CD4-positive, alpha-beta T cell treated with Interleukin-21 for 1 hour (primary cell): ENCODE data around the gene SUGT1.
"Not testable (repeated sequence)": the region's sequence is repeated elsewhere in the genome, so short reads cannot be mapped to it uniquely, and the experiment has no call there.

Experiments used
- DNase-seq: peaks from one replicate; pipeline ENCODE4 v3.0.0-alpha.2; 2020

SUGT1 gene

GRCh38 chr13:52652196-52652979 lies at the start of gene SUGT1:
TSS of gene SUGT1 (plus strand) at chr13:52652836. CDS start at chr13:52652921, 85 bp downstream.
- peak; percentile 94 for DNase-seq

GRCh38 chr13:52603316-52603715 lies 49.3 kb upstream of the SUGT1 start:
- not testable (repeated sequence) for DNase-seq

- not testable (repeated sequence) for DNase-seq
Measured at GRCh38 chr13:52606126-52606525, 46.5 kb upstream of the SUGT1 start.

GRCh38 chr13:52606795-52607194 lies 45.8 kb upstream of the SUGT1 start:
- DNase-seq = not testable (repeated sequence)

DNA sequence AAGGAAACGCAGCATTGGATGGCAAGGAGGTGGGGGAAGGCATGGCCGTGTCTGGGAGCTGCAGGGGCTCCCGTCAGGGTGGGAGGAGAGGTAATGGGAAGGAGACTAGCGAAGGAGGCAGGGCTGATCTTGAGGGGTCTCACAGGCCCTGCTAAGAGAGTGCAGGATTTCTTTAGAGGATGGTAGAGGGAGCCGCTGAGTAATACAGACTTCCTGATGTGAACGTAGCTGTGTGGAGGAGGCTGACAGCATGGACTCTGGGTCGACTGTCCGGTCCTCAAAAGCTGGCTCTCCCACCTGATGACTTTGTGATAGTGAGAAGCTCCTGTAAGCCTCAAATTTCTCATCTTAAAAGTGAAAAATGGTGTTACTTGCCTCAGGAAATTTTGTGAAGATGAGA lies 44.5 kb upstream of the SUGT1 start:
- not testable (repeated sequence) for DNase-seq

GRCh38 chr13:52609013-52609606 lies 43.5 kb upstream of the SUGT1 start:
- peak; percentile 57 for DNase-seq

DNA sequence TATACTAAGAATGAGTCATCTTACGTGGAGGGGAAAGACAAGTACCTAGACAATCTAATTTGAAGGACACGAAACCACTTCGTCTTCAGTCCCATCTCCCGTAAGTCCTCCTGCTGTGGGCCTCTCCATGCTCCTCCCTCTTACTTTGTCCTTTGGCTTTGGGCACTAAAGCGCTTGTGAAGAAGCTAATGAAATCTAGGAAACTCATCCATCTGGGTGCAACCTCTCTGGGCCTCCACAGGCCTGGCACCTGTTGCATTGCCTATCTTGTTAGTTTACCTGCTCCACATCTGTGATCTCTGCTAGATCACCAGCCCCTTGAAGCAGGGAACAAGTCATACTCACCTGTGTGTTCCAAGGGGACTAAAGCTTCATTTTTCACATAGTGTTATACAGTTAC lies 42.5 kb upstream of the SUGT1 start:
- not testable (repeated sequence) for DNase-seq

GRCh38 chr13:52615134-52615801 lies 37.4 kb upstream of the SUGT1 start:
- no peak for DNase-seq

DNA sequence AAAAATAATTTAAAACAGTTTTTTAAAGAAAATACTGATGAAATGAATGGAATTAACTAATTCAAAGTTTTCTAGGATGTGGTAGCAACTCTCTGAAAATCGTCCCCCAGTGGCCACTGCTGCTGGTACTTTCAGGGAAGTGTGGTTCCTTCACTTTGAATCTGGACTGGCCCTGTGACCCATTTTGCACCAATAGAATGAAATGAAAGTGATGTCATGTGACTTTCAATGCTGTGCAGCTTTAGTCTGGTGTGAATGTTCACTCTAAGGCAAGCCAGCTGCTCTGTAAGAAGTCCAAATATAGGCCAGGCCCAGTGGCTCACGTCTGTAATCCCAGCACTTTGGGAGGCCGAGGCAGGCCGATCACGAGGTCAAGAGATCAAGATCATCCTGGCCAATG lies 36.8 kb upstream of the SUGT1 start:
- peak; percentile 17 for DNase-seq

GRCh38 chr13:52617070-52618060 lies 35.3 kb upstream of the SUGT1 start:
- DNase-seq = peak; percentile 84

- not testable (repeated sequence) for DNase-seq
Measured at GRCh38 chr13:52631083-52631690, 21.4 kb upstream of the SUGT1 start.

DNA sequence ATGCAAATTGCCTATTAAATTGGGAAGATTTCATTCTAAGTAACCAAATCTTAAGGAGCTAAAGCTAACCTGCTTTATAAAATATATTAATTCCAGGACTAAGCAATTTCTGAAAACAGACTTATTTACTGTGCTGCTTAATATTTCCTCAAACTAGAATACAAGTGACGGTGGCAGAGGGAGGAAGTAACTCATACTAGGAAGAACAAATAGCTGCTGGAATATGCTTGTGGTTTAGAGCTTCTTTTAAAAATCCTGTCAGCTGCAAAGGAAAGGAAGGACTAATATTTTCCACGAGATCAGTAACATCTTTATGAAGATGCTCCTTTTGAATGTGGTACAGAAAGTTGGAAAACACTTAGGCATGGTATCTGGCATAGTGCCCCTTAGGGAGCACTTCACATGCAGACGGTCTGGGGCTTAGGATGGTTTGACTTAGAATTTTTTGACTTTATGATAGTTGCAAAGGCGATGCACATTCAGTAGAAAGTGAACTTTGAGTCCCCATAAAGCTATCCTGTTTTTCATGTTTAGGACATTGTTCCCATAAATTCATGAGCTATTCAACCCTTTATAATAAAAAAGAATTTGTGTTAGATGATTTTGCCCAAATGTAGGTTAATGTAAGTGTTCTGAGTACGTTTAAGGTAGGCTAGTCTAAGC lies 13.8 kb upstream of the SUGT1 start:
- DNase-seq = no peak

- no peak for DNase-seq
Measured at GRCh38 chr13:52642131-52642530, 10.5 kb upstream of the SUGT1 start, which contains the start of gene HNRNPA1L2. TSS of gene HNRNPA1L2 (plus strand) at chr13:52642431. CDS start at chr13:52642493, 62 bp downstream.

DNA sequence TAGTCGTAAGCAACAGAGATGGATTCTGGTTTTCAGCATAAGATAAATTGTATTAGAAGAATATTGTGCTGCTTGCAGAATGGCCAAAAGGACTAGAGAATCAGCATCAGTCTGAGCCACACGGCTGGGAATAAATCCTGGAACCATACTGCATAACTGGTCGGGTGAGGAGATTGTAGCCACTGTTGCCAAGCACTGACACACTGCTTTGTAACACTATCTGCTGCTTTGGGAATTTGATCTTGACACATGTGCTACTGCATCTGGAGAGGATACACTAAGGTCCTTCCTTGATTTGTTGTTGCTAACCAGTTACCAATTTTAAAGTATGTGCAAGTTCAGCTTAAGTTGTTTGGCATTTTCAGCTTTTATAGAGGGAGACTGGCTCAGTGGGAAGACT lies 8.5 kb upstream of the SUGT1 start:
- no peak for DNase-seq

DNA sequence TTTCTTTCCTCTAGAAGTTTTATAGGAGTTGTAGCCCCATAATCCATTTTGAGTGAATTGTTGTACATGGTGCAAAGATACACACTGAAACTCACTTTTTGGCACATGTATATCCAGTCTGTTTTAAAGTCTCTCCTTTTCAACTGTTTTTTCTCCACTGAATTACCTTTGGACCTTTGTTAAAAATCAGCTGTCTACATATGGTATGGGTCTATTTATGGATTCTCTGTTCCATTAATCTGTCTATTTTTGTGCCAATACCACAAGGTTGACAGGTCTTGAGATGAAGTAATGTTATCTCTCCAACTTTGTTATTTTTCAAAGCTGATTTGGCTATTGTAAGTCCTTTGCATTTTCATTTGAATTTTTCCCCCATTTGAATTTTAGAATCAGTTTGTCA lies 5.7 kb upstream of the SUGT1 start:
- DNase-seq = no peak

DNA sequence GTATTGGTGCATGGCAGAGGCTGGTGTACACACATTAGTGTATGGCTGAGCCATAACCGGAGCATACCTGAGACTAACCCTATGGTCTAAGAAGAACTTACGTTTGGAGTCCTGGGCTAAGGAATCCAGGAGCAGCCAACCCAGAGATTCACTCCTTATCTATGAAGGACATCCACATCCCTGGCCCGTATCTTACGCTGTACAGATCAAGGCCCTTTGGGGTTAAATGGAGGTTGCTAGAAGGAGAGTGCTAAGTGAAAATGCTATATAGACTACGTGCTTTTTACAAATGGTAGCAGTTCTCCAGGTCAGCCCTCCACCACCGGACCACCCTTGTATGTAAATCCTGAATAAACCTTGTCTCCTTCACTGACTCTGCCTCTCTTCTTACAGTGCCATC lies 1.9 kb upstream of the SUGT1 start:
- DNase-seq = no peak

GRCh38 chr13:52651897-52652195 lies 790 bp upstream of the SUGT1 start:
- DNase-seq = no peak

DNA sequence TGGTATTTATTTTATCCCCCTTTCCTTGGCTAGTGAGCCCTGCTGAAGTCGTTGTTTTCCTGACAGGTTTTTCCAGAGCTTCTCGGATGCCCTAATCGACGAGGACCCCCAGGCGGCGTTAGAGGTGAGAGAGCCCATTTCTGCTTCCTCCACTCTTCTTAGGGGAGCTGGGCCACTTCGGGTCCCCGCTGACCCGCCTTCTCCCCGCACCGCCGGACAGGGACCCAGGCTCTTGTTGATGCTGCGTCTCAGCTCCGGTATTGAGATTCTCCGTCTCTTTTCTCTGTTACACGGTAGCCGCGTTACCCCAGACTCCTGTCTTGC lies 306 bp downstream of the SUGT1 start:
- no peak for DNase-seq

- DNase-seq = no peak
Measured at GRCh38 chr13:52659340-52659739, 6.7 kb downstream of the SUGT1 start.

GRCh38 chr13:52664272-52664671 lies 11.6 kb downstream of the SUGT1 start:
- DNase-seq = no peak

DNA sequence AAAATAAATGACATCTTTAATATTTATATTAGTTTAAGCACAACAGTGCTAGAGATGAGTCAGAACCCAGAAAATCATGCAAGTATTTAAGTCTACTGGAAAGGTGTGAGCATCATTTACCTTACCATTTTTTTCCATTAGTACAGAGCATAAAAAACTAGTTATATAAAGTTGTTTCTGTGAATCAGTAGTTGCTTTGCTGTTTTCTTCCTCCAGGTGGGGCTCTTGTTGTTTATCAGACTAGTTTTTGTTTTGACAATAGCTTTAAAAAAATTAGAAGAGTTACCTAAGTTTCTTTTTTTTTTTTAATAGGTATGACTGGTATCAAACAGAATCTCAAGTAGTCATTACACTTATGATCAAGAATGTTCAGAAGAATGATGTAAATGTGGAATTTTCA lies 12.7 kb downstream of the SUGT1 start:
- peak; percentile 34 for DNase-seq

DNA sequence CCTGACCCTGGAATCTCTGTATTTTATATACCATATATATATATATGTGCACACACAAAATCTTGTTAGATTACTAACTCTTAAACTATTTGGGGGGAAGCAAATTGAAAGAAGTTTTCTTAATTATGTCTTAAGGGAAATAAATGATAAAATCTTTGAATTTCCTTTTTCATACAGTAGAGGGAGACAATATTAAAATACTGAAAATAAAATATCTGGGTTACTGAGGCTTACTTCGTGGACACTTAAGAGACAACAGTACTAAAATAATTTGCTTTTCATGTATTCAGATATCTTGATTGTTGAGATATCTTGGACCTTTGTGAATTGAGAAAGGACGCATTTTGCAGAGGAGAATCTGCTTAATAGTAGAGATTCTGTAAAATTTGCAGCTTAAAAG lies 17.0 kb downstream of the SUGT1 start:
- no peak for DNase-seq
